ENCODE measurements around the gene NDUFB1. TPM values are rescaled to one million over a fixed set of nuclear protein-coding genes. Genes with fewer than 3 reads are reported as not detected.

NDUFB1 gene
- total RNA-seq, 6 experiments from 2014 or later = 74.6 to 223 (median 94.6) TPM

DNA sequence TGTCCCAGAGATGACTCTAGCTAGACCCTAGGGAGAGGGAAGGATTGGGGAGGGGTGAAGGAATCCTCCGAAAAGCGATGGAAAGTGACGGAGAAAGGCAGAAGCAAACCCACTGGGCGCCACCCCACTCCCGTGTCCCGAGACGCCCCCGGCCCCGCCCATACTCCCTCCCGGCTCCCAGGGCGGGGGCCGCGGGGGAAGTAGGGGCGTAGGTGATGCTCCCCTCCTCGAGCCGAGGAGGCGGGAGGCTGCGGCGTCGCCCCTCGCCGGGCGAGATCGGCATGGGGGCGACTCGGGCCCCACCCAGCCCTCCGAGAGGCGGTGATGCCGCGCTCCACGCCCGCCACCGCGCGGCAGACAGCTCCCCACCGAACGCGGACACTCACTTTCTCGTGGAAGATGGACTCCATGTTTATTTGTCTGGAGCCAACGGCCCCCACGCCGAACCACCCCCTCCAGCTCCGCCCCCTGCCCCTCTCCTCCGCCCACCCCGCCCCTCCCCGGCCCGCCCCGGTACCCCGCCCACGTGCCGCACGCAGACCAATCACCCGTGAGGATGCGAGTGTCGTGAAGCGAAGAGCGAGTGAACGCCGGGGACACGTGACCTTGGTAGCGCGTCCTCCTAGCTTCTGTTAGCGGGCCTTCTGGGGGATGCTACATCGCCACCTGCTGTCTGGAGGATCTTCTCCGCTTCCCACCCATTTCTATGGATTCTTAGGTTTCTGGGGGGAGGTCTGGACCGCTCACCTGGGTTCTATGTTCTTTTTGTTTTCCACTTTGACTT, 15.2 kb downstream of the NDUFB1 start, which contains the start of gene ATXN3:
ATXN3 (minus strand) TSS at position 440 of the 784 bp plus-strand sequence; CDS start at position 410, 30 bp downstream.
- DNase-seq (peak; percentile 98 to 99 (median 98)), ATAC-seq (peak; percentile 93 to 98 (median 94))
- Histone ChIP-seq H3K4me3 (peak within 1 kb of the TSS; percentile 93 to 99 (median 99)), H3K9me3 (no peaks in the 10 kb centered on the region), H3K27ac (peak within 1 kb of the TSS; percentile 84 to 88 (median 86)), H3K36me3 (no peaks in the 10 kb centered on the region), H3K4me1 (peaks cover 0 to 18% (median 2%) of the 10 kb centered on the region in 4 donors), H3K27me3 (no peaks in the 10 kb centered on the region)
- TF ChIP-seq, protein P1, sequence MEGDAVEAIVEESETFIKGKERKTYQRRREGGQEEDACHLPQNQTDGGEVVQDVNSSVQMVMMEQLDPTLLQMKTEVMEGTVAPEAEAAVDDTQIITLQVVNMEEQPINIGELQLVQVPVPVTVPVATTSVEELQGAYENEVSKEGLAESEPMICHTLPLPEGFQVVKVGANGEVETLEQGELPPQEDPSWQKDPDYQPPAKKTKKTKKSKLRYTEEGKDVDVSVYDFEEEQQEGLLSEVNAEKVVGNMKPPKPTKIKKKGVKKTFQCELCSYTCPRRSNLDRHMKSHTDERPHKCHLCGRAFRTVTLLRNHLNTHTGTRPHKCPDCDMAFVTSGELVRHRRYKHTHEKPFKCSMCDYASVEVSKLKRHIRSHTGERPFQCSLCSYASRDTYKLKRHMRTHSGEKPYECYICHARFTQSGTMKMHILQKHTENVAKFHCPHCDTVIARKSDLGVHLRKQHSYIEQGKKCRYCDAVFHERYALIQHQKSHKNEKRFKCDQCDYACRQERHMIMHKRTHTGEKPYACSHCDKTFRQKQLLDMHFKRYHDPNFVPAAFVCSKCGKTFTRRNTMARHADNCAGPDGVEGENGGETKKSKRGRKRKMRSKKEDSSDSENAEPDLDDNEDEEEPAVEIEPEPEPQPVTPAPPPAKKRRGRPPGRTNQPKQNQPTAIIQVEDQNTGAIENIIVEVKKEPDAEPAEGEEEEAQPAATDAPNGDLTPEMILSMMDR (IDR thresholded peaks at IDR 0.05) = peak; percentile 52 to 79 (median 76)
- peak; percentile 22 for TF ChIP-seq POLR2A (IDR thresholded peaks at IDR 0.05)
- intact Hi-C loops (cut with DNase I) = no loop called here
- WGBS (ENCODE audit: insufficient coverage, low coverage, low lambda C conversion rate, missing lambda C conversion rate) = 2% methylated on average over 26 of the region's 66 CpGs

DNA sequence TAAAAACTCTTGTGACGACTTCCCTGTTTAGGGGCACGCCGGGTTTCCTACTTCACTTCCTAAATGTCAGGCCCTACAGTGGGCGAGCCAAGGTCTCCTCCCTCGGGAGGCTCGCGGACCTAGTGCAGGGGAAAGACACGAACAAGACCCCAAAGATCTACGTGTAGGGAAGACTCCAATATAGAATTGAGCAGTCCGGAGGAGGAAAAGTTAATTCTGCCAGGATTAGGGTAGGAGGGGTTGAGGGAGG, 15.7 kb downstream of the NDUFB1 start:
- TF ChIP-seq, protein P1 (IDR thresholded peaks at IDR 0.05) = no peak
- no peak for TF ChIP-seq POLR2A (IDR thresholded peaks at IDR 0.05)
- WGBS (ENCODE audit: insufficient coverage, low coverage, low lambda C conversion rate, missing lambda C conversion rate) = 0% methylated on average over 10 of the region's 10 CpGs
- H3K9me3 ChIP-seq = no peaks in the 10 kb centered on the region
- peak overlapping the region; percentile 93 to 99 (median 99) for H3K4me3 ChIP-seq
- H3K27ac ChIP-seq = peak overlapping the region; percentile 84 to 88 (median 86)
- no peaks in the 10 kb centered on the region for H3K36me3 ChIP-seq
- no peaks in the 10 kb centered on the region for H3K27me3 ChIP-seq
- intact Hi-C loops (cut with DNase I) = no loop called here
- ATAC-seq (peak; percentile 15 to 33 (median 26)), DNase-seq (peak; percentile 43 to 62 (median 53))
- peaks cover 0 to 18% (median 2%) of the 10 kb centered on the region in 4 donors for H3K4me1 ChIP-seq

DNA sequence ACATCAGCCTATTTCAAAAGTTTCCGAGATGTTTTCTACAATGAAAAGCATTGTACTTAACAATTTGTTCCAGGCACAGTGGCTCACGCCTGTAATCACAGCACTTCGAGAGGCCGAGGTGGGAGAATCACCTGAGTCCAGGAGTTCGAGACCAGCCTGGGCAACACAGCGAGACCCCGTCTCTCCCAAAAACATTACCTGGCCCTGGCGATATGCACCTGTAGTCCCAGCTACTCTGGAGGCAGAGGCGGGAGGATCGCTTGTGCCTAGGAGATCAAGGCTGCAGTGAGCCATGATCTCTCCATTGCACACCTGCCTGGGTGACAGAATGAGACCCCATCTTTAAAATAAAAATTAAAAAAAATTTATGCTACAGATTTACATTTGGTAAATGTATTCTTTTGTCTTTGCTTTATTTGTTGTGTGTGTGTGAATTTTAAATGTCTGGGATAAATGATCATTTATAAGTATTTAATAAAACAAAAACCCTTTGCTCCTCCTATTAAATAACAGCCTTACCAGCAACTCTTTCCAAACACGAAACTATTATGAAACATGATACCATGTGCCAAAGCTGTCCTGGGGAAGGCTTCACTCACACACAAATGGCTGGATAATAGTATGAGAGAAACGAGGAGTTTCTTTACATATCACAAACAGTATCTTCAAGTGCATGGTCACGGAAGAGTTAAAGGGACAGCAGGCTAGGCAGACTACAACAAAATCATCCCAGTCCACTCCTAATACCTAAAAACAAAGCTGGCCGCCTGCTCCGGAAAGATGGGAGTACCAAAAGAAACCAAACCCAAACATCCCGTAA, 16.2 kb downstream of the NDUFB1 start:
- Histone ChIP-seq H3K4me1 (peaks cover 0 to 18% (median 2%) of the 10 kb centered on the region in 4 donors), H3K4me3 (peak overlapping the region; percentile 93 to 99 (median 99)), H3K27me3 (no peaks in the 10 kb centered on the region), H3K27ac (peak overlapping the region; percentile 84 to 88 (median 86)), H3K36me3 (no peaks in the 10 kb centered on the region), H3K9me3 (no peaks in the 10 kb centered on the region)
- TF ChIP-seq POLR2A (IDR thresholded peaks at IDR 0.05) = no peak
- TF ChIP-seq, protein P1 (IDR thresholded peaks at IDR 0.05) = no peak
- ATAC-seq (peak; percentile 2 to 21 (median 6)), DNase-seq (no peak)
- intact Hi-C loops (cut with DNase I) = no loop called here
- 51% methylated on average over 16 of the region's 16 CpGs for WGBS (ENCODE audit: insufficient coverage, low coverage, low lambda C conversion rate, missing lambda C conversion rate)

DNA sequence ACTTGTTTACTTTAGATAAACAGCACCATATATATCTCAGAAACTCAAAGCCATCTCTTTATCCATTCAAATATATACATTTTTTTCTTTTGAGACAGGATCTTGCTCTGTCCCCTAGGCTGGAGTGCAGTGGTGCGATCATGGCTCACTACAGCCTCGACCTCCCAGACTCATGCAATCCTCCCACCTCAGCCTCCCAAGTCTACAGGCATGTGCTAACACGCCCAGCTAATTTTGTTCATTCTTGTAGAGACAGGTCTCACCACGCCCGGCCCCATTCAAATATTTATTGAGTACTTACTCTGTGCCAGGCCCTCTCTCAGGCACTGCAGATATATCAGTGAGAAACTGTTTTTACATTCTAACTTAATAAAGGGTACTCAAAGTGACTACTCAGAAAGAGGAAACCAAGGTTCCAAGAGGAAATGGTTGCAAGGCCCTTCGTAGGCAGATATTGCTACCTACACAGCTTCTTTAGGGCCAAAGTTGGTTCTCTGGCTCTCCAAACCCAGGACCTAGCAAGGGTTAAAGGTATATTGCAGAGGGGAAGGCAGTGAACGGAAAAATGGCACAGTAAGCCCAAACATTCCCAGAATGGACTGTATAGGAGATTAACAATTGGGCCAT, 18.0 kb downstream of the NDUFB1 start:
- Histone ChIP-seq H3K4me3 (no peak overlapping the region), H3K27ac (no peak overlapping the region), H3K4me1 (peaks cover 0 to 18% (median 2%) of the 10 kb centered on the region in 4 donors), H3K9me3 (no peaks in the 10 kb centered on the region), H3K27me3 (no peaks in the 10 kb centered on the region), H3K36me3 (no peaks in the 10 kb centered on the region)
- TF ChIP-seq POLR2A (IDR thresholded peaks at IDR 0.05) = no peak
- TF ChIP-seq, protein P1 (IDR thresholded peaks at IDR 0.05) = no peak
- 80% methylated on average over 7 of the region's 7 CpGs for WGBS (ENCODE audit: insufficient coverage, low coverage, low lambda C conversion rate, missing lambda C conversion rate)
- DNase-seq = no peak
- intact Hi-C loops (cut with DNase I) = no loop called here
- ATAC-seq = no peak
